Pancreas (tissue), 10 donors: ENCODE data around the gene P2RY1. TPM values are rescaled to one million over a fixed set of nuclear protein-coding genes. Genes with fewer than 3 reads are reported as not detected.
A peak's percentile ranks its signal among the peaks of the same experiment; 100 is the strongest.

Experiments
- ATAC-seq, 4 donors: fragments of 200-7000 bp; cut with Tn5 transposase; one replicate each; pipeline versions ENCODE4 v1.8.0 to v1.9.1; 2020; ENCODE audit warnings: mild to moderate bottlenecking in 4 of 4, moderate library complexity in 4 of 4
- DNase-seq, 6 donors: peaks; one replicate each; pipeline ENCODE4 v3.0.0-alpha.2; 2020
- FAIRE-seq: peaks from 2 replicates; lab custom pipeline; 2012; peaks lifted over from hg19 to GRCh38; lab: Jason Lieb, UNC
- H3K27ac ChIP-seq, 4 donors: fragments of 200-600 bp; sonication (generic); 1 replicate in 3 of 4; 2 replicates in 1 of 4; pipeline versions ENCODE4 v1.5.0 to v1.8.0; 2020
- H3K27me3 ChIP-seq, 4 donors: fragments of 200-600 bp; one replicate each; pipeline ENCODE4 v1.8.0; 2021
- H3K36me3 ChIP-seq, 3 donors: fragments of 200-600 bp; sonication (generic) in 1 of 3; one replicate each; pipeline versions ENCODE4 v1.5.0 to v1.8.0; 2020 to 2021
- H3K4me1 ChIP-seq, 3 donors: fragments of 200-600 bp; one replicate each; pipeline ENCODE4 v1.8.0; 2021
- H3K4me3 ChIP-seq, 4 donors: fragments of 200-600 bp; sonication (generic) in 2 of 4; one replicate each; pipeline versions ENCODE4 v1.5.0 to v1.8.0; 2020 to 2021
- H3K9me3 ChIP-seq, 4 donors: fragments of 200-600 bp; one replicate each; pipeline ENCODE4 v1.8.0; 2021
- WGBS, 2 donors: extraction: QIAGEN DNeasy Blood & Tissue Kit; methylation state at CpG; one replicate each; pipeline ENCODE4 v1.1.7; 2013; 5-methylcytosine and 5-hydroxymethylcytosine counted together
- intact Hi-C, 3 donors: fragments of 100-400 bp; cut with DNase I; formaldehyde crosslinking; loops; one replicate each; pipeline versions ENCODE4 v1.11.1 to v1.14.2; 2022
- polyA plus RNA-seq, 2 donors: library from polyadenylated mRNA; stranded (reverse); fragments of 200-250 nt; gene quantifications; one replicate each; pipeline ENCODE4 v1.2.3, GENCODE V29; 2013
- total RNA-seq, 6 donors: library from RNA; stranded (reverse); fragmentation: NEBNext Ultra II Directional in 4 of 6; extraction: Animal tissue kit (Norgen Biotek cat#: 25700) in 4 of 6; gene quantifications; one replicate each; pipeline versions ENCODE4 v1.2.1 to v1.2.4, GENCODE V29; 2021 to 2023
- TF ChIP-seq, protein P1 (sequence below), 4 donors: fragments of 200-600 bp; sonication (generic) in 3 of 4; IDR thresholded peaks; one replicate each; pipeline versions ENCODE4 v1.5.0 to v1.8.0; 2021; ENCODE audit warnings: antibody characterized with exemption in 4 of 4
- donor health status: healthy with polysubstance abuse.
- donor health status: DM: no; HTN: no; CAD: no; lungs with moderate emphysema.
- donor health status: DM: no; HTN: no; CAD: no.
- donor health status: control.
- donor health status: control.
- donor health status: Bipolar disorder and iron deficiency.
- donor health status: DM: yes; HTN: yes; CAD: no.
- donor health status: DM: no; HTN: no; CAD: no.
- donor health status: DM: no; HTN: no; CAD: no.
- donor health status: DM: yes; HTN: yes; CAD: no.

The P2RY1 gene
- total and polyA plus RNA-seq, 8 donors, result 1.6 to 15.1 (median 3.8) TPM

DNA sequence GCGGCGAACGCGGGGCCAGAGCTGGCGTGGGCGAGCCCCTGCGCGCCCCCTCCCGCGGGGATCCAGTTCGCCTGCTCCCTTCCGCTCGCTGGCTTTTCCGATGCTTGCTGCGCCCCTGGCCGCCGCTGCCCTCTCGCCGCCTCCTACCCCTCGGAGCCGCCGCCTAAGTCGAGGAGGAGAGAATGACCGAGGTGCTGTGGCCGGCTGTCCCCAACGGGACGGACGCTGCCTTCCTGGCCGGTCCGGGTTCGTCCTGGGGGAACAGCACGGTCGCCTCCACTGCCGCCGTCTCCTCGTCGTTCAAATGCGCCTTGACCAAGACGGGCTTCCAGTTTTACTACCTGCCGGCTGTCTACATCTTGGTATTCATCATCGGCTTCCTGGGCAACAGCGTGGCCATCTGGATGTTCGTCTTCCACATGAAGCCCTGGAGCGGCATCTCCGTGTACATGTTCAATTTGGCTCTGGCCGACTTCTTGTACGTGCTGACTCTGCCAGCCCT, 721 bp downstream of the P2RY1 start:
- no peaks in the 10 kb centered on the region for H3K36me3 ChIP-seq
- intact Hi-C loops, result no loop called here
- H3K9me3 ChIP-seq, result no peaks in the 10 kb centered on the region
- WGBS, 2 donors, result 3% methylated on average over 37 to 47 of the region's 47 CpGs
- H3K4me3 ChIP-seq, result peak overlapping the region; percentile 45 to 76 (median 66)
- FAIRE-seq, result no peak
- H3K27ac ChIP-seq, result peak overlapping the region; percentile 59 to 87 (median 80)
- no peaks in the 10 kb centered on the region for H3K27me3 ChIP-seq
- peak in 2 of 6 donors; percentile 33 to 80 for DNase-seq
- H3K4me1 ChIP-seq, result peaks cover 0 to 4% (median 0%) of the 10 kb centered on the region in 3 donors
- peak in 2 of 4 donors; percentile 6 to 29 for ATAC-seq
- TF ChIP-seq, protein P1, sequence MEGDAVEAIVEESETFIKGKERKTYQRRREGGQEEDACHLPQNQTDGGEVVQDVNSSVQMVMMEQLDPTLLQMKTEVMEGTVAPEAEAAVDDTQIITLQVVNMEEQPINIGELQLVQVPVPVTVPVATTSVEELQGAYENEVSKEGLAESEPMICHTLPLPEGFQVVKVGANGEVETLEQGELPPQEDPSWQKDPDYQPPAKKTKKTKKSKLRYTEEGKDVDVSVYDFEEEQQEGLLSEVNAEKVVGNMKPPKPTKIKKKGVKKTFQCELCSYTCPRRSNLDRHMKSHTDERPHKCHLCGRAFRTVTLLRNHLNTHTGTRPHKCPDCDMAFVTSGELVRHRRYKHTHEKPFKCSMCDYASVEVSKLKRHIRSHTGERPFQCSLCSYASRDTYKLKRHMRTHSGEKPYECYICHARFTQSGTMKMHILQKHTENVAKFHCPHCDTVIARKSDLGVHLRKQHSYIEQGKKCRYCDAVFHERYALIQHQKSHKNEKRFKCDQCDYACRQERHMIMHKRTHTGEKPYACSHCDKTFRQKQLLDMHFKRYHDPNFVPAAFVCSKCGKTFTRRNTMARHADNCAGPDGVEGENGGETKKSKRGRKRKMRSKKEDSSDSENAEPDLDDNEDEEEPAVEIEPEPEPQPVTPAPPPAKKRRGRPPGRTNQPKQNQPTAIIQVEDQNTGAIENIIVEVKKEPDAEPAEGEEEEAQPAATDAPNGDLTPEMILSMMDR (IDR thresholded peaks at IDR 0.05), result no peak

DNA sequence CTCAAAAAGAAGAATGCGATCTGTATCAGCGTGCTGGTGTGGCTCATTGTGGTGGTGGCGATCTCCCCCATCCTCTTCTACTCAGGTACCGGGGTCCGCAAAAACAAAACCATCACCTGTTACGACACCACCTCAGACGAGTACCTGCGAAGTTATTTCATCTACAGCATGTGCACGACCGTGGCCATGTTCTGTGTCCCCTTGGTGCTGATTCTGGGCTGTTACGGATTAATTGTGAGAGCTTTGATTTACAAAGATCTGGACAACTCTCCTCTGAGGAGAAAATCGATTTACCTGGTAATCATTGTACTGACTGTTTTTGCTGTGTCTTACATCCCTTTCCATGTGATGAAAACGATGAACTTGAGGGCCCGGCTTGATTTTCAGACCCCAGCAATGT, 1.3 kb downstream of the P2RY1 start:
- H3K4me3 ChIP-seq, result peak overlapping the region; percentile 45 to 76 (median 66)
- H3K4me1 ChIP-seq, result peaks cover 0 to 4% (median 0%) of the 10 kb centered on the region in 3 donors
- TF ChIP-seq, protein P1 (IDR thresholded peaks at IDR 0.05), result no peak
- WGBS, 2 donors, result 48 to 51% methylated on average over 14 of the region's 14 CpGs
- intact Hi-C loops, result no loop called here
- no peak overlapping the region for H3K27ac ChIP-seq
- ATAC-seq (no peak), FAIRE-seq (no peak), DNase-seq (peak in 1 of 6 donors; percentile 16)
- no peaks in the 10 kb centered on the region for H3K36me3 ChIP-seq
- no peaks in the 10 kb centered on the region for H3K9me3 ChIP-seq
- H3K27me3 ChIP-seq, result no peaks in the 10 kb centered on the region

DNA sequence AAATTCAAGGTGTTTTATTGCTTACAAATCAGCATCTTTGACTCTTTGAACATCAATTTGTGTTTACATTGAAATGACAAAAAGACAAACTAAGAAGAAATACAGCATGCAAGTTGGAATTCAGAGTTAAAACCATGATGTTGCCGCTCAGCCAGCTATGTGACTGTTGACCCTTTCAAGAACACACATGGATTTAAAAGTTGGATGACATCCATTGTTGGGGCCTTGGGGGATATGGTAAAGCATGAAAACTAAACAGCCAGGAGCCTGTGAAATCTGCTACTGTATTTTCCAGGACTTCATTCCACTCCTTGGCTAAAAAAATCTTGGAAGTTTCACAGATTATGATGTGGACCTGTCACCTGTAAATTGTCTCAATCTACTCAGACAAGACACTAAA, 4.6 kb downstream of the P2RY1 start:
- Histone ChIP-seq H3K27me3 (no peaks in the 10 kb centered on the region), H3K27ac (no peak overlapping the region), H3K9me3 (no peaks in the 10 kb centered on the region), H3K4me3 (no peak overlapping the region), H3K36me3 (no peaks in the 10 kb centered on the region), H3K4me1 (peaks cover 0 to 4% (median 0%) of the 10 kb centered on the region in 3 donors)
- intact Hi-C loops, result no loop called here
- WGBS, 2 donors, result 56 to 65% methylated on average over 1 of the region's 1 CpG
- DNase-seq (no peak), ATAC-seq (no peak), FAIRE-seq (no peak)
- TF ChIP-seq, protein P1 (IDR thresholded peaks at IDR 0.05), result no peak

- FAIRE-seq (no peak), ATAC-seq (no peak), DNase-seq (no peak)
- no peaks in the 10 kb centered on the region for H3K36me3 ChIP-seq
- TF ChIP-seq, protein P1 (IDR thresholded peaks at IDR 0.05), result no peak
- no peaks in the 10 kb centered on the region for H3K9me3 ChIP-seq
- intact Hi-C loops, result no loop called here
- H3K4me3 ChIP-seq, result no peak overlapping the region
- WGBS, 2 donors, result 40 to 63% methylated on average over 1 of the region's 1 CpG
- H3K27me3 ChIP-seq, result no peaks in the 10 kb centered on the region
- no peak overlapping the region for H3K27ac ChIP-seq
- peaks cover 0 to 4% (median 0%) of the 10 kb centered on the region in 3 donors for H3K4me1 ChIP-seq
Measured at GRCh38 chr3:152841131-152841530, 6.2 kb downstream of the P2RY1 start.

- Histone ChIP-seq H3K36me3 (no peaks in the 10 kb centered on the region), H3K4me1 (no peaks in the 10 kb centered on the region), H3K27me3 (no peaks in the 10 kb centered on the region), H3K27ac (no peak overlapping the region), H3K9me3 (no peaks in the 10 kb centered on the region), H3K4me3 (no peak overlapping the region)
- intact Hi-C loops, result no loop called here
- no peak for ATAC-seq
- no peak for DNase-seq
- TF ChIP-seq, protein P1 (IDR thresholded peaks at IDR 0.05), result no peak
- FAIRE-seq, result no peak
Measured at GRCh38 chr3:152842413-152842812, 7.5 kb downstream of the P2RY1 start.
